ENCODE measurements around the gene TEX10.

- TF ChIP-seq CTCF (conservative IDR thresholded peaks at IDR 0.05; ENCODE audit: low read length), result no peak
- TF ChIP-seq EZH2phosphoT487 (IDR thresholded peaks at IDR 0.05; ENCODE audit: borderline replicate concordance, low read depth, low read length), result no peak
Measured at GRCh38 chr9:100294341-100294740, 58.4 kb downstream of the TEX10 start.

Data from OCI-LY7 (cell line).